Fibroblast of villous mesenchyme (primary cell): ENCODE measurements around the gene CPSF2. TPM values are rescaled to one million over a fixed set of nuclear protein-coding genes. Genes with fewer than 3 reads are reported as not detected.
"Not testable (repeated sequence)": the region's sequence is repeated elsewhere in the genome, so short reads cannot be mapped to it uniquely, and the experiment has no call there.

Experiments
- DNase-seq: peaks from one replicate; pipeline ENCODE4 v3.0.0-alpha.2; 2010; ENCODE audit warnings: low read depth
- H3K4me3 ChIP-seq: 2 replicates; pipeline ENCODE4 v1.5.1; 2011; ENCODE audit warnings: low read depth, mild to moderate bottlenecking, low read length
- total RNA-seq: library from RNA; depleted of rRNA; stranded (reverse); fragments of >200 nt; gene quantifications from 2 replicates; pipeline ENCODE4 v1.2.3, GENCODE V29; 2012
- TF ChIP-seq, protein P1 (sequence below): IDR thresholded peaks from 2 replicates; pipeline ENCODE4 v1.5.1; 2012; ENCODE audit warnings: low read depth, mild to moderate bottlenecking, low read length; ENCODE audit not compliant: insufficient read depth

CPSF2 gene
- total RNA-seq, 1 donor, result 67.8 TPM

DNA sequence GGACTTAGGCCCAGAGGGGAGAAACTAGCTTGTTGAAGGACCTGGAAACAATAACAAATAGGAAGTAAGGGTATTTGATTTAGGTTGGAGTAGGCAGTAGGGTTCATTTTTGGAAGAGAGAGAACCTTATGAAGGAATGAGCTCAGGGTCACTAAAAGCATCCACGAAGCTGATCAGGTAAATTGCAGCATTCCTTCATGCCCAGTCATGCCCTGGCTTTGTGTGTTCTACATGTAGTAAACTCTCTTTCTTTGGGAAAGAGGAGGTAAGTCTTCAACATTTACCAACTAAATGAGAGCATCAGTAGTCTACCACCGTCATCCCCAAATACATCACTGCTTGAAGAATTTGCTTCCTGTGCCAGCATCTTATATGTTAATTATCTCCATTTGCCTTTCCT, 54.7 kb downstream of the CPSF2 start:
- H3K4me3 ChIP-seq, result no peak overlapping the region
- TF ChIP-seq, protein P1, sequence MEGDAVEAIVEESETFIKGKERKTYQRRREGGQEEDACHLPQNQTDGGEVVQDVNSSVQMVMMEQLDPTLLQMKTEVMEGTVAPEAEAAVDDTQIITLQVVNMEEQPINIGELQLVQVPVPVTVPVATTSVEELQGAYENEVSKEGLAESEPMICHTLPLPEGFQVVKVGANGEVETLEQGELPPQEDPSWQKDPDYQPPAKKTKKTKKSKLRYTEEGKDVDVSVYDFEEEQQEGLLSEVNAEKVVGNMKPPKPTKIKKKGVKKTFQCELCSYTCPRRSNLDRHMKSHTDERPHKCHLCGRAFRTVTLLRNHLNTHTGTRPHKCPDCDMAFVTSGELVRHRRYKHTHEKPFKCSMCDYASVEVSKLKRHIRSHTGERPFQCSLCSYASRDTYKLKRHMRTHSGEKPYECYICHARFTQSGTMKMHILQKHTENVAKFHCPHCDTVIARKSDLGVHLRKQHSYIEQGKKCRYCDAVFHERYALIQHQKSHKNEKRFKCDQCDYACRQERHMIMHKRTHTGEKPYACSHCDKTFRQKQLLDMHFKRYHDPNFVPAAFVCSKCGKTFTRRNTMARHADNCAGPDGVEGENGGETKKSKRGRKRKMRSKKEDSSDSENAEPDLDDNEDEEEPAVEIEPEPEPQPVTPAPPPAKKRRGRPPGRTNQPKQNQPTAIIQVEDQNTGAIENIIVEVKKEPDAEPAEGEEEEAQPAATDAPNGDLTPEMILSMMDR, result no peak
- DNase-seq, result no peak

DNA sequence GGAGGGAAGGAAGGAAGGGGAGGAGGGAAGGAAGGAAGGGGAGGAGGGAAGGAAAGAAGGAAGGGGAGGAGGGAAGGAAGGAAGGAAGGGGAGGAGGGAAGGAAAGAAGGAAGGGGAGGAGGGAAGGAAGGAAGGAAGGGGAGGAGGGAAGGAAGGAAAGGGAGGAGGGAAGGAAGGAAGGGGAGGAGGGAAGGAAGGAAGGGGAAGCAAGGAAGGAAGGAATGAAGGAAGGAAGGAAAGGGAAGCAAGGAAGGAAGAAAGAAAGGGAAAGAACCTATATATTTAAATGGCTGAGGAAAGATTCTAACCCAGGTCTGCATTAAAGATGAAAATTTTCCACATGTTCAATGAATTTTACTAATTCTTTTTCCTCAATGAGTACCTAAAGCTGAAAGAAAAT, 57.4 kb downstream of the CPSF2 start:
- H3K4me3 ChIP-seq, DNase-seq: not testable (repeated sequence)

DNA sequence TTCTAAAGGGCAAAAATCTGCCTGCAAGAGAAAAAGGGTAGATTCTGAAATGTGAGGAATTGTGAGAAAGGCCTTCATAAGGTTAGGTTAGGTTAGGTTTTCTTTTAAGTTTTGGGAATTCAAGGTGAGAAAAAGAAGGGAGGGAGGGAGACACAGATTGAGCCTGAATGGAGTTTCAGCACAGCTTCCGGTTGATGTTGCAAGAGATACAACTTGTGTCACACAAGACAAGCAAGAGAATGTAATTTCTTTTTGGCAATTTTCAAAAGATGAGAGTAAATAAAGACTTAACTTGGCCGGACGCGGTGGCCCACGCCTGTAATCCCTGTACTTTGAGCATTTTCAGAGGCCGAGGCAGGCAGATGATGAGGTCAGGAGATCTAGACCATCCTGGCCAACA, 63.8 kb downstream of the CPSF2 start:
- no peak for DNase-seq
- TF ChIP-seq, protein P1, result no peak
- no peak overlapping the region for H3K4me3 ChIP-seq

DNA sequence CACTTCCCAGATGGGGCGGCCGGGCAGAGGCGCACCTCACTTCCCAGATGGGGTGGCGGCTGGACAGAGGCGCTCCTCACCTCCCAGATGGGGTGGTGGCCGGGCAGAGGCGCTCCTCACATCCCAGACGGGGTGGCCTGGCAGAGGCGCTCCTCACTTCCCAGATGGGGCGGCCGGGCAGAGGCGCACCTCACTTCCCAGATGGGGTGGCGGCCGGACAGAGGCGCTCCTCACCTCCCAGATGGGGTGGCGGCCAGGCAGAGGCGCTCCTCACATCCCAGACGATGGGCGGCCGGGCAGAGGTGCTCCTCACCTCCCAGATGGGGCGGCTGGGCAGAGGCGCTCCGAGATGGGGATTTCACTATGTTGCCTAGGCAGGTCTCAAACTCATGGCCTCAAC, 65.8 kb downstream of the CPSF2 start:
- not testable (repeated sequence) for DNase-seq, H3K4me3 ChIP-seq

DNA sequence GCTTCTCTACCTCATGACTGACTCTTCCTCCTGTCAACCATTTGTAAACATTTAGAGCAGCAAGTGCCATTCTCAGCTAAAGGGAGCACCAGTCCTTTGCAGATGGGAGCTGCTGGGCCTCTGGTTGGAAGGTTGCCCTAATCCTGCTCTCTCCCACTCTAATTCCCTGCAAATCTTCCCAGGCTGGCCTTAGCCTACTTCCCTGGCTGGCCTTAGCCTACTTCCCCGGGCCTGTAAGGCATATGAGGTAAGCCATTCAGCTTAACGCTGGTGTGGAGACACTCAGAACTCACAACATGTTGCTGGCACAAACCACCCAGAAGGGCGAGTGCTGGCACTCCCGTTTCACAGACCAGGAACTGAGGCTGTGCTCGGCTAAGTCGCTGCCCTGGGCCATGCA, 69.0 kb downstream of the CPSF2 start:
- TF ChIP-seq, protein P1, result no peak
- no peak for DNase-seq
- H3K4me3 ChIP-seq, result no peak overlapping the region

DNA sequence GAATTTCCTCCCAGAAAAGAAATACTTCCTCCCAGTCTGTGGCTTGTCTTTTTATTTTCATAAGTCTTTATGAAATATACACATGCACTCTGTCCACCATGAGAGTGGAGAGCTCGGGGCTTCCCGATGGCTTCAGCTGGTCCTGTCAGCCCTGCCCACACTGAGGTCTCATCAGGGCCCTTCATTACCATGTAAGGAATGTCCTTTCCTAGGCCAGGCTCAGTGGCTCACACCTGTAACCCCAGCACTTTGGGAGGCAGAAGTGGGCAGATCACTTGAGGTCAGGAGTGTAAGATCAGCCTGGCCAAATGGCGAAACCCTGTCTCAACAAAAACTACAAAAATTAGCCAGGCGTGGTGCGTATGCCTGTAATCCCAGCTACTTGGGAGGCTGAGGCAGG, 77.0 kb downstream of the CPSF2 start:
- DNase-seq, result no peak
- TF ChIP-seq, protein P1, result no peak
- H3K4me3 ChIP-seq, result no peak overlapping the region

DNA sequence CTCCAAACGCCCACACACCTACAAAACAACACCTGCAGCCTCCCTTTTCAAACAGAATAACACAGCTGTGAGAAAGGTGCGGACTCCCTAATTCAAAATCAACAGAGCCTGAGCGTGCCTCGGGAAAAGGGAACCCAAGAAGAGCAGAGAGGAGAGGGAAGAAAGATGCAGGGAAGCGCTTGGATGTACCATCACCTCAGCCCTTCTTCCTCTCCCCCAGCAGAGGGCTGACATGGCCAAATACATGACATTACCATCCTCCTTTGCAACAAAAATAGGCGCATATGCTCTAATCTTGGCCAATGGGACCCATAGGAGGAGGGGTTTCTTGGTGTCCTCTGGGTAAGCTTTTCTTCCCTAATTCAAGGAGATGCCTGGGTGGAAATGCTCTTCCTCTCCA, 78.0 kb downstream of the CPSF2 start:
- no peak for DNase-seq
- H3K4me3 ChIP-seq, result no peak overlapping the region
- TF ChIP-seq, protein P1, result peak; percentile 10

DNA sequence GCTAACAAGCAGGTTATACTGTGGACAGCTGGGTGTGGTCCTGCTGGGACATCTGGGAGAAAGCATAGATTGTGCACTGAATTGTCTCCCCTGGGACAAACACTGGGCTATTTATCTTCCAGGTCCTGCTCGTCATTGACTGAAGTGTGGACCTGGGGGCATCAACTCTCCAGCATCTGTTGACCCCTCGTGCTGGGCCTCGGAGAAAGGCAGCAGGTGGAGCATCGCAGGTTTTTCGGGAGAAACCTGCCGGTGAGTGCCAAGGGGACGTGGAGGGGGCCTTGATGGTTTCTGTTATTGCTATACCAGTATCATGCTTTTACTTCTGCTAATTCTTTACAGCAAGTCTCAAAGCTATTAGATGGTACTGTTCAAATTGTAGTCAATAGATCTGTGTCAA, 81.3 kb downstream of the CPSF2 start:
- DNase-seq, result no peak
- TF ChIP-seq, protein P1, result no peak
- H3K4me3 ChIP-seq, result no peak overlapping the region
